Measurements from ENCODE around the gene ITPR2. TPM values are rescaled to one million over a fixed set of nuclear protein-coding genes. Genes with fewer than 3 reads are reported as not detected.
A peak's percentile ranks its signal among the peaks of the same experiment; 100 is the strongest.
"Not testable (repeated sequence)": the region's sequence is repeated elsewhere in the genome, so short reads cannot be mapped to it uniquely, and the experiment has no call there.

ITPR2 gene
- total RNA-seq, 1 experiment from 2014 or later: 6.5 TPM

DNA sequence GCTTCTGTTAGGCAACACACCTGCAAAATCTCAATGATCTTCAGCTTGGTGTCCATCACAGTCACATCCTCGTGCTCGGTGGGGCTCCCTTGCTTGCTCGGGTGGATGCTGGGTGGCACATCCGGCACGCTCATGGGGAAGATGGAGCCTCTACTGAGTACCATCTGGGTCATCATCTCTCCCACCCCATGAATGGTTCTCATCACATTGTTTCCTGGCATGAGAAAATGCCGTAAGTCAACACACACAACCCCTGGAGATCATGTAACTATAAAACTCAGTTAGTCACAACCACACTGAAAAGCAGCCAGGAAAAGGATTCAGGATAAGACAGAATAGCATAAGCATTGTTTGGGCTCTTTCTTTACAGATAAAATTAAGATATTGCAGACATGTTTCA, 201.1 kb downstream of the ITPR2 start:
- no peak for DNase-seq (ENCODE audit: low spot score)

DNA sequence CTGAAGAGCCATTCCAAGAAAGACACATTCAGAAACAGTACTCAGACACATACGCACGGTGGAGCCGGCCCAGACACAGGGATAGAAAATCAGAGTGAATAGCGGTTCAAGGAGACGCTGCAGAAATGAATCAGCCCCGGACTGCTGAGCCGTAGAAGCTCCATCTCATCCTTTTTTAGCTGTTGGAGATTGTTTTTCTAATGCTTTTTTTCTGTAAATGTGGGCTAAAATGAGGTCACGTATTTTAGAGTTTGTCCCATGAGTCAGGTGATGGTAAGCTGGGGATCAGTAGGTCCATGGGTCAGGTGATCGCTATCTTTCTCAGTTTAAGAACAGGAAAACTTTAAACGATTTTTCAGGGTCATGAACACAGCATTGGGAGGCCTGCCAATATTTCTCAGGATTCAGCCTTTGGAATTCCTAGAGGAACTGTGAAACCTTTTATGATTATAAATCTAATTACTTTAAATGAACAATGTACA, 202.4 kb downstream of the ITPR2 start:
- peak; percentile 52 for DNase-seq (ENCODE audit: low spot score)

DNA sequence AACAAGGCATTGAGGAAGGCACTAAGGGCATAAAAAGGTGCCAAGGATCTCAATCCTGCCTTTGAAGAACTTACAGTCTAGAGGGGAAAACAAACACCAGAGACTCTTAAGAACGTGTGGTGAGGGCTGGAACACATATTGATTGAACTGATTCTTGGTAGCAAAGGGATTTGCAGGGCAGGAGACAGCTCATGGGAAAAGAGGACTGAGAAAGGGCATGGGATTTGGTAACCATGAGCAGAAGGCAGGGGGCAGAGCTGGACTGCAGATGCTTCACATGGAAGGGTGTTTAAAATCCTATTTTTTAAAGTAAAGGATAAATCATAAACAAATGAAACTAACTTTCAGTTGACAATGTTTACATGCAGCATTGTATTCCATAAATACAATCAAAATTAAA, 203.1 kb downstream of the ITPR2 start:
- peak; percentile 17 for DNase-seq (ENCODE audit: low spot score)

DNA sequence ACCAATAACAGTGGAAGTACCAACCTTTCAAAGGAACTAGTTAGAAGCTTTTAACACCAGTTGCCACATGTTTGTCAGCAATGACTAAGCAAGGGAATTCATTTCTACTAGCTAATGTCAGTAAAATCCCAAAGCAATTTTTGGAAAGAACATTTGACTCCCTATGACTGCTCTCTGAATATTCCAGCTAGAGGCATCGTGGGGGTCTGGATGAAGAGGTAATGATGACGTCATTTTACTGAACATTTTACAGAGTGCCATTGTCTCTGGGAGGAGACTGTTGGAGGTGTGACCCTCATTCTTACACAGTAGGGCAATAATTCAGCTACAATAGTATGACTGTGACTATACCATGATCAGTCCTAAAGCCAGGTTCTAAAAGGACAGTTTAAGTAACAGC, 204.8 kb downstream of the ITPR2 start:
- no peak for DNase-seq (ENCODE audit: low spot score)

DNA sequence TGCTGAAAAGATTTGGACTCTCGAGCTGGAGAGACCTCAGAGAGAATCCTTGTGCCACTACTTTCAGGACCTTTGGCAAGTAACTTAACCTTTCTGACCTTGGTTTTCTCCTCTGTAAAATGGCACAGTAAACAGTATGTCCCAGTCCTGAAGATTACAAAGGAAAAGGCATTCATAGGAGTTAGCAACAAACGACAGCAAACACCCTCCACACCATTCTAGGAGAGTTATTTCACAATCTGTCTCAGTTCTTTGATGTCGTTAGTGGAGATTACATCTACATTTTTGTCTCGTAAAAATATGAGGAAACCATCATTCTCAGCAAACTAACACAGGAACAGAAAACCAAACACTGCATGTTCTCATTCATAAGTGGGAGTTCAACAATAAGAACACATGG, 205.7 kb downstream of the ITPR2 start:
- DNase-seq (ENCODE audit: low spot score): no peak

DNA sequence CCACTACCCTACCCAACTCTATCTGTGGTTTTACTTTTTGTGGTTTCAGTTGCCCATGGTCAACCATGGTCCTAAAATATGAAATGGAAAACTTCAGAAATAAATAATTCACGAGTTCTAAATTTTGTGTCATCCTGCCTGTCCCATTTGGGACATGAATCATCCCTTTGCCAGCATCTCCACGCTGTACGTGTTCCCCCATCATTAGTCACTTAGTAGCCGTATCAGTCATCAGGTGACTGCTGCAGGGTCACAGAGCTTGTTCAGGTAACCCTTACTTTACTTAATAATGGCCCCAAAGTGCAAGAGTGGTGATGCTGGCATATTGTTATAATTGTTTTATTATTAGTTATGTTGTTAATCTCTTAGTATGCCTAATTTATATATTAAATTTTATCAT, 209.9 kb downstream of the ITPR2 start:
- no peak for DNase-seq (ENCODE audit: low spot score)

DNA sequence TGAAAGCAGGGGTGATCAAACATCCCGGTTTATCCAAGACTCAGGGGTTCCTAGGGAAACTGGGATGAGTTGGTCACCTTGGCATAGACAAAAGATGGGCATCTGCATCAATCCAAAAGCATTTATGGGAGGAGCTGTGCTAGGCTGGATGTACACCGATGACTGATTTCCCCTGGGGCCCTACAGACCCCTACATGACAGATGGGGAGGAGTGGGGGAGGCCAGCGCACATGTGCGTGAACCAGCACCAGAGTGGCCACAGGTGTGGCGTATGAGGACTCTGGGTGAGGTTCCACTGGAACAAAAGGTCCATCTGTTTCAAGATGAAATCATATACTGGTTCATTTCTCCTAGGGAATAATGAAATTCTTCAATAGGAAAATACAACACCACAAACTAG, 210.4 kb downstream of the ITPR2 start:
- no peak for DNase-seq (ENCODE audit: low spot score)

DNA sequence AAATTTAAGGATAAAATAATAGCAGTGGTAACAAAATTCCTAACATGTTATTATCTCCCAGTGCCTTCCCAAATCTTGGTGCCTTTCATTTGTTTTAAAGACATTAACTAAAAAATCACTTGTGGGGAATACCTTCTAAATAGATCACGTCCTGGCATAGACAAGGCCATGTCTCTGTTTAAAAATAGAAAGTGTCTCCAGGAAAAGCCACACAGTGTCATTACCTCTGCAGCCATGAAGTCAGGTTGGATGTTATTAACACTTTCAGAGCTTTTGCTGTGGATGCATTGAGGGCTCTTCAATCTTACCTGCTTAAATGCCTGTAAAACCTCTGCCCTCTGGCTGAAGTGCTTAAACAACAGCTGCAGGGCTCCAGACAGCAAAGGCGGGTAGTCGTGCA, 211.1 kb downstream of the ITPR2 start:
- no peak for DNase-seq (ENCODE audit: low spot score)

DNA sequence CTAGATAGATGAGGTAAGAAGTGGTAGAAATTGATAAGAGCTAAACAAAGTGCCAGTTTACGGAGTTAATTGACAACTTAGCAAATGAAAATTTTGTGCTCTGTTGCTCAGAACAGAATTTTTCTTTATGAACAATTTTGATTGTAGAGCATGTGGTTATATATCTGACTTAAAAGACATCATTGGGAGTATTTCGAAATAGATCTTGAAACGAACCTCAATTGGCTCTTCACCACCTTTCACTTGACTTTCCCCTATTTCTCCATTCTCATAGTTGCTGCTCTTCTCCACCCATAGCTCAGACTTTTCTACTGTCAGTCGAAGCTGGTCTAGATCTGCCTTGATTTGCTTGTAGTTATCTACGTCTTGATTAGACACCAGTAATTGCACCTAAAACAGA, 212.1 kb downstream of the ITPR2 start:
- DNase-seq (ENCODE audit: low spot score): no peak

DNA sequence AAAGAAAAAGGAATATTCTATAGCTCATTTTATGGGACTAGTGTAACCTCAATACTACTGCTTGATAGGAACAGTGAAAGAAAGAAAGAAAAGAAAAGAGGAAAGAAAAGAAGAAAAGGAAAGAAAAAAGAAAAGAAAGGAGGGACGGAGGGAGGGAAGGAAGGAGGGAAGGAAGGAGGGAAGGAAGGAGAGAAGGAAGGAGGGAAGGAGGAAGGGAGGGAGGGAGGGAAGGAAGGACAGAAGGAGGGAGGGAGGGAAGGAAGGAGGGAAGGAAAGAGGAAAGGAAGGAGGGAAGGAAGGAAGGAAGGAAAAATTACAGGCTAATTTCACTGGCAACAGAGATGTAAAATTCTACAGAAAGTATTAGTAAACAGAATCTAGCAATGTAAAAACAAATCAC, 215.5 kb downstream of the ITPR2 start:
- no peak for DNase-seq (ENCODE audit: low spot score)

DNA sequence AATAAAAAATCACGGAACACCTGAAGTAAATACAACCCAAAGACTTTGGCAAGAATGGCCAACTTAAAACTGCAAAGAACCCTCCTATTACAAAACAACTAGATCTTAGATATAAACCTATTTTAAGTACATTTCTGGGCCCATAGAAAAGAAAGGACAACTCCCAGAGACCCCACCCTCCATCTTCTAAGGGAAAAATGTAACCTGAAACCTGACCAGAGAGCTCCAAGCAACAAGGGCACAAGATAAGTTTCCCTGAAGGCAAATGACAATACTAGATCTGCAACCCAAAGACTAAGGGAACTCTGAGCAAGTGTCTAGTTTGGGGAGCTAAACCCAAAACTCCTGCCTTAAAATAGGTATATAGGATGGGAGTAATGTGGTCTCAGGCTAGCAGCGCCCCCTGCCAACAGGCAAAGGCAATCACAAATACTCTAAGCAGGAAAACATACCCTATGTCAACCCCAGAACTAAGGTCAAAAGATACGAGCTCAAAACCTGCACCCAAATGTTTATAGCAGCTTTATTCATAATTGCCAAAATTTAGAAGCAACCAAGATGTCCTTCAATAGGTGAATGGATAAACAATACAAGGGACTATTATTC, 218.9 kb downstream of the ITPR2 start:
- DNase-seq (ENCODE audit: low spot score): peak; percentile 23

DNA sequence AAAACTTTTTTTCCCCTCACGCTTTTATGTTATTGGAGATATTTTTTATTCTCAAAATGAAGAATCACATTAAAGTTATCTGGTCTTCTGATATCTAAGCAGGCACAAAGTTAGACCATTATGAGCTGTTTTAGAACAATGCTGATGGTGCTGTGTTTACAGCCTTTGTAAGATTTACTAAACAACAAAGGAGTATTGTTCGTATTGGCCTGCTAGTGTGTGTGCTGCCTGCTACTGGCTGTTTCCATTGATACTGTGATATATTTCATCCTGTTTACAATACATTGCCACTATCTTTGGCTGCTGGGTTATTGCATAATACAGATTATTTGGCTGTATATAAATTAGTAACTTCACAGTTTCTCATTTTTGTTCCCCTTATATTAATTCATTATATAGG, 220.8 kb downstream of the ITPR2 start:
- no peak for DNase-seq (ENCODE audit: low spot score)

DNA sequence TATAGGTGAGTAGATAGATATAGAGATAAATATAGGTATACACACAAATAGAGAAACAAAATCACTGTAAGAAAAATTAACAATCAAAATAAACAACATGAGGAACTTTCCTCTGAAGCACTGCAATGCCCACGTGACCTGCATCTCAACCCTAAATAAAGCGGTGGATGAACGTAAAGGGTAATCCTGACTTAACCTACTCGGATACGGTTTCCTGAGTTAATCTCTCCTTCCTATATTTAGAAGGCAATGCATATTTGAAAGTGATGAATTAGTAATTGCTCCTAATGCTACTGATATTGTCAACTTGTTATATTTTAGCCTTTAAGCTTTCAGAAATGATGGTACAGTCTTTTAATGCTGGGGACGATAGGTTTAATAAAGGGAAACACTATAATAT, 221.4 kb downstream of the ITPR2 start:
- DNase-seq (ENCODE audit: low spot score): no peak

DNA sequence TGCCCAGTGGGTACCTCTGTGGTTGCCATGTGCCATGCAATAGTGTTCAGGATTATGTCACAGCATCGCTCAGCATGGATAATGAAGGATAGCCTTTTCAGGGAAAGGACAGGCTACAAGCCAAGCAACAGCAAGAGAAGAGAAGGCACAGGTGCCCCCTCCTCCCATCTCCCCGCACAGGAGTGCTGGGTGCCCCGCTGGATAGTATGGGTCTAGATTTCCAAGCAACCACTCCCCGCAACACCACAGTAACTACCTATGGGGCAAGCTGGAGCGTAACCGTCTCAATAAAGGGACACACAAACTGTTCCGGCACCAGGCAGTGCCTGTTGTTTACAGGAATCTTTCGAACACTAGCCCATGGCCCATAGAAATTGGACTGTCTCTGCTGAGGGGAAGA, 222.2 kb downstream of the ITPR2 start:
- no peak for DNase-seq (ENCODE audit: low spot score)

DNA sequence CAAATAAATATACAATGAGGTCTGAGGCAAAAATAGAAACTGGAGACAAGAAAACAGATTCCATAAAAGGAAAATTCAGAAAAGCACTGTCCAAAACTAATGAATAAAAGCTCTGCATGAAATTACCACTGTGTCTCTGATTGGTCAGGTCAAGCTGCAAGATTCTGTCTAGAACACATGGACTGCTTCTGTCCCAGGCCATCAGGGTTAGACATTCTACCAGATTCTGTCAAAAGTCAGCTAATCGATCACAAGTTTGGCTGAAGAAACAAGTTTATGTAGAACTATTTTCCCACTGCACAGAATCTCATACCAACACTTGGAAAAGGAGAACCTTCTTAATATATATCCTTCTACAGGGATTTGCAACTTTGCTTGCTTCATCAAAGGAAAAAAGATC, 223.0 kb downstream of the ITPR2 start:
- no peak for DNase-seq (ENCODE audit: low spot score)

DNA sequence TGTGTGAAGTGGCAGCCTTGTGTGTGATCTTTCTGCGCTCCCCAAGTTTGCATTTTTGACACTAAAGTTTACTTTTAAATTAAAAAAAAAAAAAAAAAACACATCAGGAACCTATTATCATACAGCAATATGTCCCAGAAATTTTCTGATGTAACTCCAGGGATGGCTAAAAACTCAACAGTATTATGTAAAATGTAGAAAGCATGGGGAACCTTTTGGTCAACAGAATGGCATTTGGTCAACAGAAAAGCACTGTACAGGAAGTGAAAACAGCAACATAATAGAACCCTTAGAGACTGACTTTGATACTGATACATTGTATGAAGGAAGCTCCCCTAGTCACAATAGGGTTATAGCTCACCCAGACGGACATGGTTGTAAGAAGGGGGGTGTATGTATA, 224.3 kb downstream of the ITPR2 start:
- no peak for DNase-seq (ENCODE audit: low spot score)

DNA sequence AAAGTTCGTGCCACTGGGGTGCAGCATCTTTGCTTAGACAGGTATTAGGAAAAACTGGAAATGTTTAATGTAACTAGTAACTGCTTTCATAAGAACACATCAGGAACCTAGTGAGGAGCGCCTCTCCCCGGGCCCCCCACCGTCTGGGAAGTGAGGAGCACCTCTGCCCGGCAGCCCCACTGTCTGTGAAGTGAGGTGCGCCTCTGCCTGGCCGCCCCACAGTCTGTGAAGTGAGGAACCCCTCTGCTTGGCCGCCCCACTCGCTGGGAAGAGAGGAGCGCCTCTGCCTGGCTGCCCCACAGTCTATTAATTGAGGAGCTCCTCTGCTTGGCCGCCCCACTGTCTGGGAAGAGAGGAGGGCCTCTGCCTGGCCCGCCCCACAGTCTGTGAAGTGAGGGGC, 224.7 kb downstream of the ITPR2 start:
- no peak for DNase-seq (ENCODE audit: low spot score)

DNA sequence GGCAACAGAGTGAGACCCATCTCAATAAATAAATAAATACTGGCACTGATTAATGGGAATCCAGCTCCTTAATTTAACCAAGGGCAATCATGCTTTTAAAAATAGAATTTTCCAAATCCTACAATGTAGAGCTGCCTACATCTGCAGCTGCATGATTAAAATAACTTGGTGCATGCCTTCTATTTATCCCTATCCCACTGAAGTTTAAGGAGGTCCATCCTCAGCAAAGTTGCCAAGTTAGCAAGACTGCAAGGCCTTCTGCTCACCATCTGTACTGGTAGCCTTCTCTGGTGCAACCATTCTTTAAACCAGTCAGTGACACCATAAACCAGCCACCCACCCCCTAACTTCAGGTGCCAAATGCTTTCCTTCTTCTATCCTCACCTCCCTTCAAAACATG, 226.1 kb downstream of the ITPR2 start:
- DNase-seq (ENCODE audit: low spot score): no peak

DNA sequence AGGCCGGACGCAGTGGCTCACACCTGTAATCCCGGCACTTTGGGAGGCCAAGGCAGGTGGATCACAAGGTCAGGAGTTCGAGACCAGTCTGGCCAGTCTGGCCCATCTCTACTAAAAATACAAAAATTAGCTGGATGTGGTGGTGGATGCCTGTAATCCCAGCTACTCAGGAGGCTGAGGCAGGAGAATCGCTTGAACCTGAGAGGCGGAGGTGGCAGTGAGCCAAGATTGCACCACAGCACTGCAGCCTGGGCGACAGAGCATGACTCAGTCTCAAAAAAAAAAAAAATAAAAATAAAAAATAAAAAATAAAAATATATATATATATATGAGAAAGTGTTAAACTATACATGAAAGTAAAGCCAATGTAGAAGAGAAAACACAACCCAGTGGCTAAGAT, 228.2 kb downstream of the ITPR2 start:
- not testable (repeated sequence) for DNase-seq (ENCODE audit: low spot score)

DNA sequence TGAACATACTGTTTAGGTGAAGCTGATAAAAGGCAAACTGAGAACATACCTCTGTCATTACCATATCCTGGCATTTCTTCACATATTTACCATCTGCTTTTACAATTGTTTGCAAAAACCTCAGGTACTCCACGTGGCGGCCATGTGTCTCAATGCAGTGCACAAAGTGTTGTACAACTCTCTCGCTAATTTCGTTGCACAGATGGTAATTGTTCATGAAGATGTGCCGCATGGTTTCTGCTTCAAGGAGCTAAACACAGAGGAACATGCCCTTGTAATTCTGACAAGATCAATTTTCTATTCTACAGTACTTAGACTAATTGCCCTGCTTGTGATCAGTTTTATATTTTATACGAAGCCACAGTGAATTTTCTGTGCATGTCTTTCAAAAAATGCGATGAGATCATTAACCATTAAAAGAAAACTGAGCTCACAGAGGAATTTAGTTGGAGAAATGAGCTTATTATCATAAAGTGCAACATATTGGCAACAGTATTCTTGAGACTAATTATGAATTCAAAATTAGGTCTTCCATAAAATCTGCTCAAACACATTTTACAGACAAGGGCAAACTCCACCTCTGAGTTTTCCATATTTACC, 233.8 kb downstream of the ITPR2 start:
- no peak for DNase-seq (ENCODE audit: low spot score)

DNA sequence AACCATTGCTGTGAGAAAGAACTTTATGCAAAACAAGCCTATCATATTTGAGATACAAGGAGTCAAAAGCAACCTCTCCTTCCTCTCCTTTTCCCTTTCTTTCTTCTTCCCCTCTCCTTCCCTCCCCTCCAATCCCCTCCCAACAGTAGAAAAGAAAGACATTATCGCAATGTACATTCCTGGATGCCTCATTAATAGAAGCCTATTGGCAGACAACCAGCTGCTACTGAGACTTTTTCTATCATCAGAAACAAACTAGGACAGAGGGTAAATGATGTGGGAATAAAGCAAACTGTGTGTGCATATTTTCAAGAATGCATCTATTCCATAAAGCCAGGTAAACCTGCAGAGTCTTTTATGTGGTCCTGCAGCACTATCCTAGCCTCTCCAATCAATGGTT, 237.2 kb downstream of the ITPR2 start:
- DNase-seq (ENCODE audit: low spot score): no peak

DNA sequence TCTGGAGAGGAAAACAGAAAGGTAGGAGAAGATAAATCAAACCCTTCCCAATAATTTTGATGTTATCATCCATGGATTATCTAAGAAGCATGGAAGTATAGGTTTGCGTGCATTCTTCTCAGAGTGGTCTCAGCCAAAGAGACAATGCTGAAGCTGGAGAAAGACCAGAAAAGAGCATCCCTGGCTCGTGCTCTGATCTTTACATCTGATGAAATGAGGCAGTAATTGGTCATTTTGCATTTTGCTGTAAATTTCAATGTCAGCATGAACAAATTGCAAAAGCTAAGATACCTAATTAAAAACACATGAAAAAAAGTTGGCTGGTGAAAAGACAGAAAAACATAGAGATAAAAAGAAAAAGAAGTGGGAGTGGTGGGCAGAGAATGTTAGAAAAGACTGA, 252.4 kb downstream of the ITPR2 start:
- DNase-seq (ENCODE audit: low spot score): no peak

DNA sequence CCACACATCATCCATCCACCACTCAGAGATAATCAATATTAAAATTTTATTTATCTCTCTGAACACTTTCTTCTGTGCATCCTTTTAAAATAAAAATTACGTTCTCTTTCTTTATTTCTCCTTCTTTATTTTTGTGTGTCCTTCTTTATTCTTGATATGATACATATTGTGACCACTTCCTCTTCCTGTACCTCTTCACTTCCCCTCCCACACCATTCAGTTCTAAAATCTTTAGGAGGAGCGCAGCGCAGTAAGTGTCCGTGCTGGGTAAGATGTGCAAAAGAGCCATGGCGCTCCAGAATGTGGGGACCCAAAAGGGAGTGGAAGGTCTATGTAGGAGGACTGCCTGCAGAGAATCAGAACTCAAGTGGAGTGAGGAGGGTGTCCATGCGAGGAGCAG, 256.7 kb downstream of the ITPR2 start:
- DNase-seq (ENCODE audit: low spot score): no peak
